ENCODE results near the gene RPS21. TPM values are rescaled to one million over a fixed set of nuclear protein-coding genes. Genes with fewer than 3 reads are reported as not detected.

The RPS21 gene
- total and polyA plus RNA-seq, 9 of the 15 experiments (the other 6 are each of a cell fraction or from before 2014, with no cell fraction given): 1,380 to 5,647 (median 3,091) TPM

DNA sequence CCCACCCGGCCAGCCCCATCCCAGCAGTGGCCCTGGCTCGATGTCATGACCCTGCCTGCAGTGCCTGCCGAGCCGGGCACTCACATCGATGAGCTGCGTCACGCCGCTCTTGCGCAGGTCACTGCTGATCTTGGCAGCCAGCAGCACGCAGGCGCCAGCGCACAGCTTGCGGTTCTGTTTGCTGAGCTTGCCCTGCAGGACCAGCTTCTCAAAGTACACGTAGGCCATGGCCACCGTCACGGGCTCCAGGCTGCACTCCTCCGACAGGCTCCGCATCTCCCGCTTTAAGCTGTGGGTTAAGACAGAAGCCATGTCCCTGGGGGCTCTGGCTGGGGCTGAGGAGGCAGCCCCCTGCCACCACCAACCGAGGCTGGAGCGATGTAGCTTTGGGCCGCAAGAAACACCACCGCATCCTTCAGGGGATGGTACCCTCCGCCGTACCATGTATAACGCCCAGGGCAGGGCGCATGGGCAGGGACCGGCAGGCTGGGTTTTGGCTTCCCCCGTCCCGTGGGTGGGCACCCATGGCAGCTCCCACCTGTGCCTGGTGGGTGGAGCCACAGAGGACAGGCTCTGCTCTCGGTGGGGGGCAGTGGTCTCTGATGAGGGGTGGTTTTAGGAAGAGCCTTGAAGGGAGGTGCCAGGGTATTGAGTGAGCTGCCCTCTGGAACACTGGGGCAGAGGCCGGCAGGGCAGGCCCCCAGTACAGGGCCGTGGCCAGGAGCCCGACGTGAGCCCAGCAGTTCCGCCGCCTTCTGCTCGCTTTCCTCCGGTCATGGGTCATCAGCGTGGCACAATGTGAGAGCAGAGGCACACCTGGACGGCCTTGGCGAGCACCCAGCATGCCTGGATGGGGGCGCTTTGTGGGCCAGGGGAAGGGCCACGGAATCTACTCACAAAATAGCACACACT, 4.5 kb downstream of the RPS21 start (continued):
- TF ChIP-seq JUND (IDR thresholded peaks at IDR 0.05; ENCODE audit: borderline replicate concordance, low read depth, low read length) (no peak), JUND (tag; IDR thresholded peaks at IDR 0.05; ENCODE audit: borderline replicate concordance, low read depth, low read length) (no peak), PTBP1 (IDR thresholded peaks at IDR 0.05; ENCODE audit: low read depth, low read length) (0 out of 2 replicates have a peak, but pooled peaks have one; percentile 45), BCLAF1 (IDR thresholded peaks at IDR 0.05; ENCODE audit: borderline replicate concordance in 1 of 2, control insufficient read depth in 1 of 2, low read depth in 2 of 2, low read length in 1 of 2) (no peak), TBP (optimal IDR thresholded peaks at IDR 0.05; ENCODE audit: low read depth, low read length) (no peak), RBM22 (IDR thresholded peaks at IDR 0.05; ENCODE audit: low read depth, low read length, poor library complexity, severe bottlenecking) (peak; percentile 76)
- TF ChIP-seq, protein P1, sequence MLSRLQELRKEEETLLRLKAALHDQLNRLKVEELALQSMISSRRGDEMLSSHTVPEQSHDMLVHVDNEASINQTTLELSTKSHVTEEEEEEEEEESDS (CRISPR knock-in tag; IDR thresholded peaks at IDR 0.05): no peak
